Upper lobe of right lung (tissue), 1 donor: ENCODE measurements around the gene SCNN1A. TPM values are rescaled to one million over a fixed set of nuclear protein-coding genes. Genes with fewer than 3 reads are reported as not detected.

ENCODE experiments used
- ATAC-seq: fragments of 200-7000 bp; cut with Tn5 transposase; one replicate; pipeline ENCODE4 v1.9.1; 2020; ENCODE audit warnings: mild to moderate bottlenecking, moderate library complexity
- DNase-seq: peaks from one replicate; pipeline ENCODE4 v3.0.0-alpha.2; 2020
- H3K27ac ChIP-seq: fragments of 200-600 bp; one replicate; pipeline ENCODE4 v1.8.0; 2022
- H3K27me3 ChIP-seq: fragments of 200-600 bp; one replicate; pipeline ENCODE4 v1.8.0; 2022; ENCODE audit warnings: mild to moderate bottlenecking
- H3K36me3 ChIP-seq: fragments of 200-600 bp; one replicate; pipeline ENCODE4 v1.8.0; 2022
- H3K4me1 ChIP-seq: fragments of 200-600 bp; one replicate; pipeline ENCODE4 v1.8.0; 2022
- H3K4me3 ChIP-seq: fragments of 200-600 bp; one replicate; pipeline ENCODE4 v1.8.0; 2022; ENCODE audit warnings: mild to moderate bottlenecking
- H3K9me3 ChIP-seq: fragments of 200-600 bp; one replicate; pipeline ENCODE4 v1.8.0; 2022
- intact Hi-C: fragments of 100-400 bp; cut with DNase I; formaldehyde crosslinking; loops from one replicate; pipeline ENCODE4 v1.11.0; 2022
- total RNA-seq: library from RNA; stranded (reverse); fragmentation: NEBNext Ultra II Directional; extraction: Animal tissue kit (Norgen Biotek cat#: 25700); gene quantifications from one replicate; pipeline ENCODE4 v1.2.1, GENCODE V29; 2021
- TF ChIP-seq, protein P1 (sequence below): fragments of 200-600 bp; IDR thresholded peaks from one replicate; pipeline ENCODE4 v1.8.0; 2022; ENCODE audit warnings: antibody characterized with exemption
- donor health status: DM: no; HTN: yes; CAD: no; lungs with severe emphysema.

Gene SCNN1A
- total RNA-seq, 1 donor from 2014 or later: 199 TPM

DNA sequence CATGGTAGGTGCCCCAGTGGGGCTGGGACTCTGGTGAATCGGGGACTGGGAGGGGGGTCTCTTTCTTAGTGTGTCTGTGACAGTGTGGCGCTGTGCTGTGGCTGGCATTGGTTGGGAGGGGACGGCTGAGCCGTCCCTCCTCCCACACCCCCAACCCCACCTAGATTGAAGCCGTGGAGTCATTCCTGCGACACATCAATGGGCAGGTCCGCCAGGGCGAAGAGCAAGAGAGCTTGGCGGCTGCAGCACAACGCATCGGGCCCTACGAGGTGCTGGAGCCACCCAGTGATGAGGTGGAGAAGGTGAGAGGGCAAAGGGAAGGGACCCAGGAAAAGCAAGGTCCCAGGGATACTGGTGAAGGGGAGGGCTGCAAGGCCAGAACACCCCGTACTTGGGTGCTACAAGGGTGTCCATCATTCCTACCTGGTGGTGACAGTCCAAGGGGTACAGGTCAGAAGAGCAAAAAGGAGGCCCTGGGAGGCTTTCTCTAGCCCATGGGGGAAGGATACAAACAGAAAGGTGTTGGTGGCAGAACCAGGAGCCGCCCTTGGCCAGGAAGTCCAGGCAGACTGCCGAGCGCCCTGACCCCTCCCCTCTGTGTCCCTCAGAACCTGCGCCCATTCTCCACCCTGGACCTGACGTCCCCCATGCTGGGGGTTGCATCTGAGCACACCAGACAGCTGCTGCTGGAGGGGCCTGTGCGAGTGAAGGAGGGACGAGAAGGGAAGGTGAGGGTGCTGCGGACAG lies 57.5 kb downstream of the SCNN1A start:
- intact Hi-C loops: no loop called here
- no peak overlapping the region for H3K4me3 ChIP-seq
- H3K27me3 ChIP-seq: no peaks in the 10 kb centered on the region
- no peak for ATAC-seq
- H3K9me3 ChIP-seq: no peaks in the 10 kb centered on the region
- no peak overlapping the region for H3K27ac ChIP-seq
- H3K4me1 ChIP-seq: peaks cover 12% of the 10 kb centered on the region
- H3K36me3 ChIP-seq: no peaks in the 10 kb centered on the region
- TF ChIP-seq, protein P1, sequence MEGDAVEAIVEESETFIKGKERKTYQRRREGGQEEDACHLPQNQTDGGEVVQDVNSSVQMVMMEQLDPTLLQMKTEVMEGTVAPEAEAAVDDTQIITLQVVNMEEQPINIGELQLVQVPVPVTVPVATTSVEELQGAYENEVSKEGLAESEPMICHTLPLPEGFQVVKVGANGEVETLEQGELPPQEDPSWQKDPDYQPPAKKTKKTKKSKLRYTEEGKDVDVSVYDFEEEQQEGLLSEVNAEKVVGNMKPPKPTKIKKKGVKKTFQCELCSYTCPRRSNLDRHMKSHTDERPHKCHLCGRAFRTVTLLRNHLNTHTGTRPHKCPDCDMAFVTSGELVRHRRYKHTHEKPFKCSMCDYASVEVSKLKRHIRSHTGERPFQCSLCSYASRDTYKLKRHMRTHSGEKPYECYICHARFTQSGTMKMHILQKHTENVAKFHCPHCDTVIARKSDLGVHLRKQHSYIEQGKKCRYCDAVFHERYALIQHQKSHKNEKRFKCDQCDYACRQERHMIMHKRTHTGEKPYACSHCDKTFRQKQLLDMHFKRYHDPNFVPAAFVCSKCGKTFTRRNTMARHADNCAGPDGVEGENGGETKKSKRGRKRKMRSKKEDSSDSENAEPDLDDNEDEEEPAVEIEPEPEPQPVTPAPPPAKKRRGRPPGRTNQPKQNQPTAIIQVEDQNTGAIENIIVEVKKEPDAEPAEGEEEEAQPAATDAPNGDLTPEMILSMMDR: no peak
- no peak for DNase-seq

DNA sequence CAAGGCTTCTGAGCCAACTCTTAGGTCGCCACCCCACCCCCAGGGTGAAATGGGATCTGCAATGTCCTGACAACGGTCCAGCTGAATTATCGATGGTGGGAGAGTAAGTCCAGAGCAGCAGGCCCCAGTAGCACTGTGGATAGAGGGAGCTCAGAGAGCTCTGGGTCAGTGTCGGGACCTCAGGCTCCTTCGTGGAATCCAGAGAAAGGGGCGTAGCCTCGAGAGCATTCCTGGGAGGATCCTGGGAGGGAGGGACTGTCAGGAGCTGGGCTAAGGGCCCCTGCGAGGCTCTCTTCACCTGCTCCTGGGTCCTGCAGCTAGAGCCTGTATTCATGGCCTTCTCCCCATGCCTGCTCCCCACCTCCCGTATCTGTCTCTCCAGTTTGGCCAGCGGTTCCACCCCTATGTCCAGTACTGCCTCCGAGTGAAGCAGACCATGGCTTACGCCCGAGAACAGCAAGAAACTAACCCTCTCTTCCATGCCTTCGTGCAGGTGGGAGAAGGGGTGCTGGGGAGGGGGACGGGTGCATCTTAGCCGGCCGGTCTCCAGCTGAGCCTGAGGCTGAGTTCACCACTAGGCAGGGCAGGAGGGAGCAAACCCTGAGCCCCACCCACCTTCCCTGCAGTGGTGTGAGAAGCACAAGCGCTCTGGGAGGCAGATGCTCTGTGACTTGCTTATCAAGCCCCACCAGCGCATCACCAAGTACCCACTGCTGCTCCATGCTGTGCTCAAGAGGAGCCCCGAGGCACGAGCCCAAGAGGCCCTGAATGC lies 58.3 kb downstream of the SCNN1A start:
- Histone ChIP-seq H3K4me1 (peaks cover 13% of the 10 kb centered on the region), H3K9me3 (no peaks in the 10 kb centered on the region), H3K36me3 (no peaks in the 10 kb centered on the region), H3K27me3 (no peaks in the 10 kb centered on the region), H3K27ac (no peak overlapping the region), H3K4me3 (no peak overlapping the region)
- ATAC-seq (no peak), DNase-seq (no peak)
- TF ChIP-seq, protein P1: no peak
- intact Hi-C loops: no loop called here

DNA sequence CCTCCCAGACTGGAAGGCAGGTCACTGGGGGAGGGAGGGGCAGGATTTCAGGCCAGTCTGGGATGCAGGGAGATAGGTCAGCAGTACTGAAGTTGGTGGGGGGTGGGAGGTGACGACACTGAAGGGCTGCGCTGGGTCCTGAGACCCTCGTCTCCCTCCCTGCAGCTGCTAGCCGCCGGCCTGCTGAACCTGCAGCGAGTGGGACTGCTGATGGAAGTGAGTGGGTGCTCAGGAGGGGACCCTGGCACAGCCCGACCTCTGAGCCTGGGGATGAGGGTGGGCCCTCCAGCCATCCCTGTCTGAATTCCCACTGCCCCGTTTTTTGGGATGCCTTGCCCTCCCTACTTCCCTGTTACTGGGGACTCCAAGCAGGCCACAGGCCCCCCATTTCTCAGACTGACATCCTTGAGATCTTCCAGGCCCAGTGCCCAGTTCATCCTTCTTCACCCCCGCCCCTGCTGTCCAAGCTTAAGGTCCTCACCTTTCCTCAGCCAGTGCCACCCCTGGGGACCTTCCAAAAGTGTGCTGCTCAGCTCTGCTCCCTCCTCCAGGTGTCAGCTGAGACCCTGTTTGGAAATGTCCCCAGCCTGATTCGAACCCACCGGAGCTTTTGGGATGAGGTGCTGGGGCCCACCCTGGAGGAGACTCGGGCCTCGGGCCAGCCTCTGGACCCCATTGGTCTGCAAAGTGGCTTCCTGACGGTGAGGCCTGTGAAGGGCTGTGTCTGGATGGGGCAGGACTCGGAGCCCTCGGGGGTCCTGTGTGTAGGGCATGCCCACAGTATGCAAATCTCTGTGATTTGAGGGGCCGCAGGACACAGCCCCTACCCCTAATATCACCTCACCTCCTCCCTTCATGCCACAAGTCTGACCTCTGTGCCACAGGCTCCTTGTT lies 59.4 kb downstream of the SCNN1A start:
- no peaks in the 10 kb centered on the region for H3K27me3 ChIP-seq
- no peaks in the 10 kb centered on the region for H3K36me3 ChIP-seq
- H3K4me1 ChIP-seq: peaks cover 15% of the 10 kb centered on the region
- H3K27ac ChIP-seq: no peak overlapping the region
- no peaks in the 10 kb centered on the region for H3K9me3 ChIP-seq
- no peak overlapping the region for H3K4me3 ChIP-seq
- ATAC-seq: no peak
- no peak for DNase-seq
- TF ChIP-seq, protein P1: no peak
- intact Hi-C loops: no loop called here

DNA sequence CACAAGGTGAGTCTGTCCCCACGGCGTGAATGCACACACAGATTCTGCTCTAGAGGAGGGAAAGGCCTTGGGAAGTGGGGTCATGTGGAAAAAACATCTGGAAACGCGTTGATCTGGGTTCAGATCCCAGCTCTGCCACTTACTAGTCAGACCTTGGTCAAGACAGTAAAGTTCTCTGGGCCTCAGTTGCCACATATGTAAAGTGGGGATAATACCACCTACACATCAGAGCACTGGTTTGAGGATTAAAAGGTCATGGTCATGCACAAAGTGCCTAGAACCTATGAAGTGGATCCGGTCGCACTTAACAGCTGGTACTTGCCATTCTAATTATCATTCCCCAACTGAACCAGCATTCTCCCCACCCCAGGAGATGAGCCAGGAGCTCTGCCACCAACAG lies 60.2 kb downstream of the SCNN1A start:
- ATAC-seq (no peak), DNase-seq (no peak)
- H3K4me1 ChIP-seq: peaks cover 17% of the 10 kb centered on the region
- H3K27ac ChIP-seq: no peak overlapping the region
- no peaks in the 10 kb centered on the region for H3K36me3 ChIP-seq
- no peak overlapping the region for H3K4me3 ChIP-seq
- TF ChIP-seq, protein P1: no peak
- intact Hi-C loops: no loop called here
- no peaks in the 10 kb centered on the region for H3K27me3 ChIP-seq
- H3K9me3 ChIP-seq: no peaks in the 10 kb centered on the region

DNA sequence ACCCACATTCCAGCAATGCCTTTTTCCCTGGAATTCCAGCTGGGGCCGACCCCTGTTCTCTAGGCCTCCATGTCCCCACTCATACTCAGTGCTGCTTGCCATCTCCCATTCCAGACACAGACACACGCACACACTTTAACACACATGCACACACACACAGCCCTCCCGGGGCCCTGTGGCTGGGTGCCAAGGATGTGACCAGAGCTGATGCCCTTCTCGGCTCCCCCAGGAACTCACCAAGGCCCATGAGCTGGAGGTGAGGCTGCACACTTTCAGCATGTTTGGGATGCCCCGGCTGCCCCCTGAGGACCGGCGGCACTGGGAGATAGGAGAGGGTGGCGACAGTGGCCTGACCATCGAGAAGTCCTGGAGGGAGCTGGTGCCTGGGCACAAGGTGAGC lies 60.6 kb downstream of the SCNN1A start:
- Histone ChIP-seq H3K36me3 (no peaks in the 10 kb centered on the region), H3K27ac (no peak overlapping the region), H3K9me3 (no peaks in the 10 kb centered on the region), H3K4me1 (peaks cover 20% of the 10 kb centered on the region), H3K27me3 (no peaks in the 10 kb centered on the region), H3K4me3 (no peak overlapping the region)
- TF ChIP-seq, protein P1: no peak
- ATAC-seq (no peak), DNase-seq (no peak)
- intact Hi-C loops: no loop called here
